NCI-H1105 (cell line): ENCODE measurements around the gene WDR64.
"Not testable (repeated sequence)": the region's sequence is repeated elsewhere in the genome, so short reads cannot be mapped to it uniquely, and the experiment has no call there.

ENCODE experiments used
- DNase-seq: peaks from one replicate; lab custom pipeline; 2025; lab: John Stamatoyannopoulos, UW

Gene WDR64

DNA sequence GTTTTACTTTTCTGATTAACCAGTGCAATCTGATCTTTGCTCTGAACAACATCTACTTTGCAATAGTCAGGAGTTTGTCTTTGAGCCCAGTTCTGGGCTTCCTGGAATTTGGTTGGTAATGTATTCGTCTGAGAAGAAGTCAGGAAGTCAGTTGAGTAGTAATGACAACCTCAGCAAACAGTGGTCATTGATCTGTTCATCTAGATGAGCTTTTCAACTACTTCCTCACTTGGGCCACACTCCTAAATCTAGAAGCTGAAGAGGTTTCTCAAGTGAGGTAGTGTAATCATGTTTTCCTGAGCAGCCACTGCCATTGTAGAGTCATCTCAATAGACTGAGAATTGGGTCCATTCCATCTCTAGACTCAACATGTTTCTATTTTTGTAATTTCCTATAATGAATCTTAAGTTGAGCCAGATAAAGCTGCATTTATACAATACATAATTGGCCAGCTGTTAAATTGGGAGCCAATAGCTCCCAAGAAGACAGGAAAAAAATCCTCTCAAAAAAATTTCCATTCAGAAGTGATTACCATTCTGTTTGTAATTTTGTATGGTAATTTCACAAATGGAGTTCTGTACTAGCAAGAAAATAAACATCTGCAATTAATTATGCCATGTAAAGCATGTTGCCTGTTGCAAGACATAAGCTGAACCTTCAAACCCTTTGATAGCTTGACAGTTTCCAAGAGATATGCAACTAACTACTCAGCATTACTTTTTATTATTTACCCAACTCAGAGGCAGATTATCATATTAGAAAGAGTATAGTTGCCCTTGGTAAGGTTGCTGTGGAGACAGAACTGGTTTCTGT lies 49.6 kb downstream of the WDR64 start:
- DNase-seq = no peak

GRCh38 chr1:241702442-241703373 lies 50.6 kb downstream of the WDR64 start:
- no peak for DNase-seq

DNA sequence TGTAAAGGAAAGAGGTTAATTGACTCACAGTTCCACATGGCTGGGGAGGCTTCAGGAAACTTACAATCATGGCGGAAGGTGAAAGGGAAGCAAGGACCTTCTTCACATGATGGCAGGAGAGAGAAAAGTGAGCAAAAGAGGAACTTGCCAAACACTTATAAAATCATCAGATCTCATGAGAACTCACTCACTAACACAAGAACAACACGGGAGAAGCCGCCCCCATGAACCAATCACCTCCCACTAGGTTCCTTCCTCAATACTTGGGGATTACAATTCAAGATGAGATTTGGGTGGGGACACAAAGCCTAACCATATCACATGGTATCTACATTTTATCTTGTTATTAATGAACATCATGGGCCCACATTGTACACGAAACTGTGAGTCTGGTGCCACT lies 51.7 kb downstream of the WDR64 start:
- not testable (repeated sequence) for DNase-seq

DNA sequence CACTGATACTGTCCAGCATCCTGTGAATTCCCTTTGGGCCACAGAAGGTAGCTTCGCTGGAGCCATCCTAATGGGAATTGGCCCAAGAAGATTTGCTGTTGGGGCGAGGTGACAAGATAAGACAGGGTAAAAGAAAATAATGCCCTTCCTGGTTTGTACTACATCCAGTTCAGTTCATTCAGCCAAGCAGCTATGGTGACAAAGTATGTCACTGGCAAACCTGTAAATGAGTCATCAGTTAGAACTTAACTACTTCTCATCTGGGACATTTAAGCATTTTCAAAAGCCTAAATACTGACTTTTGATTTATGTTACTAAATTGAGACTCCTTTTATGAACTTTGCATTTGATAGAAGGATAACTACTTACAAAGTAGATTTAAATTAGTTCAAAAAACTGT lies 54.2 kb downstream of the WDR64 start:
- no peak for DNase-seq

GRCh38 chr1:241706967-241707366 lies 54.9 kb downstream of the WDR64 start:
- DNase-seq = no peak

DNA sequence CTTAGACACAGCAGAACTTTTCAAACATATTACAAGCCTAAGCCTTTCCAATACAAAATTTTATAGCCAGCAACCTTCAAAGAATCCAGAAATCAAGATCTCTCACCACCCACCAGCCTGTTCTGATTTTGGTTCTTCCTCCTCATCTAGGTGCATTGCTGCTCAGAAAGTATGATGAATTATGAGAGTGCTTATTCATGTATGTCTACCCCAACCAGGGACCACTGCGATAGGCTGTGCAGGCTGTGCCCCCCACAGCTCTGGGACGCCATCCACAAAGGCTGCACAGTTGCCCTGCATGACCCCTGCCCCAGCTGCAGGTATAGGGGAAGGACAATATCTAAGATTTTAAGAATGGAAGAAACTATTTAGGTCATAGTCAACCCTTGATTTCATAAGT lies 55.4 kb downstream of the WDR64 start:
- no peak for DNase-seq

DNA sequence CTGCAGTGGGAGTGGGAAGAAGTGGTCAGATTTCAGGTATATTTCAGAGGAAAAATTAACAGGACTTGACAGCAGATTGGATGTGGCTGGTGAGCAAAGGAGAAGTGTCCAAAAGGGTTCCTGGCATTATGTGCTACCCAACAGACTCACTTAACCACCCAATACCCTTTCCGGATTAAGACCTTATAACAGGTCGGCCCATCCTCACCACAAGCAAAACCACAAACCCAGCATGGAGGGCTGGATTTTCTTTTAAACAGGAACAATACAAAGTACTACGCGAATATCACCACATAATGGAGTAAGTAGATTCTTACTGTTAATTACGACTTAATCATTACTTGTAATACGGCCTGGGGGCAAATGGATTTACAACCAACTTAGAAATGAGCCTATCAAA lies 59.2 kb downstream of the WDR64 start:
- no peak for DNase-seq

GRCh38 chr1:241713316-241713715 lies 61.2 kb downstream of the WDR64 start:
- no peak for DNase-seq

- DNase-seq = no peak
Measured at GRCh38 chr1:241714321-241715218, 62.5 kb downstream of the WDR64 start.

DNA sequence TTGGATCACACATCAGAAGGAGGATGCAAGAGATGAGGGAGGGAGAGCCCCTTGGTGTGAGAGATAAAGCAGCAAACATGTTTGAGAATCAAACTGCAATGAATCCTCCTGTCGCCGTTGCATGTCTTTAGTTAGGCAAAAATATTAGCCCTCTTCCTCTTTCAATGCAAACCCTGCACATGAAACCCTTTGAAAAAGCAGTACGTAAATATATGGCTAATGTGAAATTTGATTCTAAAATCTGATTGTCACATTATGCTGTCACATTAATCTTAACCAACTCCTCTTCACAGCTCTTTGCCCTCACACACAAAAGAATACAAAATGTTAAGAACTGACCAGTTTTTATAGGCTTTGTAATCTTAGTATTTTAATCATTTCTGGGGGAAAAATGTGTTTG lies 63.4 kb downstream of the WDR64 start:
- no peak for DNase-seq

DNA sequence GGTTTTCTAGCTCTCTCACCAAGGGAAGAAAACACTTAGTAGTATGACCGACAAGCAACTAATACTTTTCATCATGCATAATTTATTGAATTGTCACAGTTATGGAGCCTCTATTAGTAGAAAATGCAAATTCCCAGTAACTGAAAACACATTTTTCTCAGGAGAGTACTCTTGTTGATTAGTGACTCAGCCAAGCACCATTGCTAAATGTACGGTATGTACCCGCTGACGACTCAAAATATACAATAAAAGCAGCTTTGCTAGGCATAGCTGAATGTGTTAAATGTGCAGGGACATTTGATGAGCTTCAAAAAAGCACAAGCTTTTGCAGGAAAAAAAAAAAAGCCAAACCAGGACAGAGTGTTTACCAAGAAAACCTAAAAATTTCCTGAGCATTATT lies 63.9 kb downstream of the WDR64 start:
- DNase-seq = no peak

- no peak for DNase-seq
Measured at GRCh38 chr1:241716915-241717656, 65.0 kb downstream of the WDR64 start.

DNA sequence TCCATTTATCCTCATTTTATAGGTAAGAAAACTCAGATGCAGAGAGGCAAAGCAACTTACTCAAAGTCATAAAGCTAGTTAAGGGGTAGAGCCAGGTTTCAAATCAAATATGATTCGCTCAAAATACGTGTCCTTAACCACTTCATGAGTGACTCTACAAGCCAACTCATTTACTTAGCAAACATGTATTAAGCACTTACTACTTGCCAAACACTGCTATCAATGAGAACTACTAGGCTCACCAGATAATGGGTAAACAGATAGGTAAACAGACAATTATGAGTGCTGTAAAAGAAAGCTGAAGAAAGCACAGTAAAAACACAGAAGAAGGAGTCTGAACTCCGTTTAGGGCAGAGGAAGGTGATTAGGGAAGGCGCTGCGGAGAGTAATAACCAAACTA lies 65.9 kb downstream of the WDR64 start:
- DNase-seq = peak; percentile 19

DNA sequence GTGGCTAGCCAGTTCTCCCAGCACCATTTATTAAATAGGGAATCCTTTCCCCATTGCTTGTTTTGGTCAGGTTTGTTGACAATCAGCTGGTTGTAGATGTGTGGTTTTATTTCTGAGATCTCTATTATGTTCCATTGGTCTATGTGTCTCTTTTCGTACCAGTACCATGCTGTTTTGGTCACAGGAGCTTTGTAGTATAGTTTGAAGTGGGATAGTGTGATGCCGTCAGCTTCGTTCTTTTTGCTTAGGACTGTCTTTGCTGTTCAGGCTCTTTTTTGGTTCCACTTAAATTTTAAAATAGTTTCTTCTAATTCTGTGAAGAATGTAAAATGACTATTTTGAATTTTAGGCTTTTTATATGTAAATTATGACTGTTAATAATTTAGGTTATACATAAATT lies 68.9 kb downstream of the WDR64 start:
- no peak for DNase-seq

DNA sequence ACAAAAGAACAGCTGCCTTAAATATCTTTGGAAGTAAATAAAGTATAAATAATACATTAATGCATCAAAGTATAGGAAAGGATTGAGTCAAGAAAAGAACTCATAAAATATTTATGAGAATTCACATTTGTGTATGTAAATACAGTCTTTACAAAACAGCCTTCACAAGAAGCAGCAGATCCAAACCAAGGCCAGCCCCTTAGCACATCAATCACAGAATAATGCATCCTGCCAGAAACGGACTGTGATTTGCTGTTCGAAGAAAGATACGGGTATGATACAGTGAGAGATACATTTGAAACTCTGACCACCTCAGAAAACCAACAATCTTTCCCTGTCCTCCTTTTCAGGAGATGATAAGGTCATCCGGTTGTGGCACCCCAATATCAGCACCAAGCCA lies 70.9 kb downstream of the WDR64 start:
- no peak for DNase-seq

GRCh38 chr1:241724741-241725356 lies 72.8 kb downstream of the WDR64 start:
- no peak for DNase-seq

DNA sequence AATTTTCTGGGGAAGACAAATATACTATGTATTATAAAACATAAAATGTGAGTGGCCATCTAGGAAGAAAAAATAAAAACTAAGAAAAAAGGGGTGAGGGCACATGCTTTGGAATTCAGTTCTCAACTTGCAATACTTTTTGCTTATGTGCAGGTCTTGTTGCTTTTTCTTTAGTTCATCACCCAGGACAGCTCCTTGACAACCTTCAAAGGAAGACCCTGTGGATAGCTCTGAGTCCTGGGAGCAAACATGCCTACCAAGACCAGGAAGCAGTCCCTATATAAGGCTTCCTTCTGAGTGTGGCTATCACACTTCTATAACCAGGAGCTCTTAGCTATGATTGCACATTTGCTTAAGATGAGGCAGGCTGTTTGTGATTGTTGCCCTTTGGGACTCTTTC lies 78.0 kb downstream of the WDR64 start:
- DNase-seq = no peak

GRCh38 chr1:241733899-241734298 lies 81.8 kb downstream of the WDR64 start:
- no peak for DNase-seq

DNA sequence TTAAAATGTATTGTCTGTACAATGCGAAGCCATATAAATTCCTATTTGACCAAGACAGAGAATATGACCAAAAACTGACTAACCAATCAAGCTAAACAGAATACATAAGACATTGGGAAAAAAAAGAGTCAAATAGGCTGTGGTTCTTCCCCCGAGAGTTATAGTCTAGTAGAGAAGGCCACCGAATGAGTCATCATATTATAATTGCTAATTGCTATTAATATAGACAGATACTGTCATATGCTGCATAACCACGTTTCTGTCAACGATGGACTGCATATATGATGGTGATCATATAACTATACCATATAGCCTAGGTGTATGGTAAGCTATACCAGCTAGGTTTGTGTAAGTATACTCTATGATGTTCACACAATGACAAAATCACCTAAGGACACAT lies 82.5 kb downstream of the WDR64 start:
- DNase-seq = no peak

- not testable (repeated sequence) for DNase-seq
Measured at GRCh38 chr1:241735493-241735926, 83.4 kb downstream of the WDR64 start.

DNA sequence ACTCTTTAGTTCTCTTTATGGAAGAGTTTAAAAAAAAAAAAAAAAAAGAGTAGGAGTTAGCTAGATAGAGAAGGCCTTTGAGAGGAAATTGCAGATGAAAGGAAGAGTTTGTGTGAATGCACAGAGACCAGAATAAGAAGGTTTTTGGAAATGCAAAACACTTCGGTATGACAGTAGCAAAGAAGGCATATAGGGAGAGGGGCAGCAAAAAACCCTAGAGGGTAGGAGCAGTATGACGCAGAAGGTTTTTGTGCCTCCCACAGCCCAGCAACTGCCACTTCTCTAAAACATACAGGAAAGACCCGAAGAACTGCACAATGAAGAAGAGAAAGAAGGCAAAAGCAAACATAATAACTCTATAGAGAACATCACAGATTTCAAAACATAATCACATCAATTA lies 84.3 kb downstream of the WDR64 start:
- no peak for DNase-seq
